HAP-1 (cell line): ENCODE measurements around the gene PHF10.
"Not testable (repeated sequence)": the region's sequence is repeated elsewhere in the genome, so short reads cannot be mapped to it uniquely, and the experiment has no call there.

Source experiments
- DNase-seq, 2 experiments: peaks; one replicate each; pipeline ENCODE4 v3.0.0-alpha.2; 2016 to 2020; ENCODE audit warnings: low spot score in 2 of 2
- H3K27me3 ChIP-seq: fragments of 250-450 bp; sonication (Bioruptor Pico); 2 replicates; pipeline ENCODE4 v1.5.1; 2020; ENCODE audit warnings: low read depth, mild to moderate bottlenecking, moderate library complexity
- H3K36me3 ChIP-seq: fragments of 250-450 bp; sonication (Bioruptor Pico); replicated peaks from 2 replicates; pipeline ENCODE4 v1.5.1; 2020; ENCODE audit warnings: mild to moderate bottlenecking
- H3K4me1 ChIP-seq: fragments of 250-450 bp; sonication (Bioruptor Pico); 2 replicates; pipeline ENCODE4 v1.5.1; 2020; ENCODE audit warnings: mild to moderate bottlenecking
- H3K4me3 ChIP-seq: fragments of 250-450 bp; sonication (Bioruptor Pico); 2 replicates; pipeline ENCODE4 v1.5.1; 2020; ENCODE audit warnings: mild to moderate bottlenecking, moderate library complexity
- H3K9me3 ChIP-seq: fragments of 250-450 bp; sonication (Bioruptor Pico); 2 replicates; pipeline ENCODE4 v1.5.1; 2020; ENCODE audit warnings: mild to moderate bottlenecking, moderate library complexity
- in situ Hi-C: fragments of 300-500 bp; cut with MboI; formaldehyde crosslinking; loops from 3 replicates; pipeline ENCODE4 v1.14.3; 2020; ENCODE audit warnings: low sequenced_read_pairs, inconsistent platforms, mixed read lengths

The PHF10 gene

DNA sequence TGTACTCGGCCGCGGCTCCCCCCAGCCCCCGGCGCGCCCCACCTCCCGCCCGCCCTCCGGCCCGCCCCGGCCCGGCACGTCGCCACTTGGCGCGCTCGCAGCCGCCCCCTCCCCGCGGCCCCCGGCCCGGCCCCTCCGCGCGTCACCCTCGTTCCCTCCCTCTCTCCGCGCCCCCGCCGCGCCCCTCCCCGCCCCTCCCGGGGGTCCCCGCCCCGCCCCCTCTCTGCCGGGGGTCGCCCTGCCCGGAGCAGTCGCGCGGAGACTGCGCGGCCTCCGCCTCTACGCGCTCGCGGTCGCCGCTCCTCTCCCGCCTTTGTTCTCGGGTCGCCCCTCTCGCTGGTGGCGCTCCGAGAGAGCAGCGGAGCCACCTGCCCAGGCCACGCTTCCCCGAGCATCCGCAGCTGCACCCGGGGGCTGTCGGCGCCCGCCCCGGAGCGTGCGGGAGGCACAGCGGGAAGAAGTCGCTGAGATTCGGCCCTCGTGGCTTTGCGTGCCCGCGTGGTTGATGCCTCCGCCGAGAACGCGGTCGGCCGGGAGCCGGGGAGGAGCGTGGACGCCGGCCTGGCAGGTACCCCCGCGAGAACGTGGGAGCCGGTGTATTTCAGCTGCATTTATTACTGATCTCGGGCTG lies at the start of gene PHF10:
TSS of gene PHF10 (minus strand) at position 7 of the 631 bp plus-strand sequence. CDS start 569 bp downstream, outside the sequence.
- Histone ChIP-seq H3K4me1 (peaks cover 16% of the 10 kb centered on the region), H3K27me3 (no peaks in the 10 kb centered on the region), H3K9me3 (no peaks in the 10 kb centered on the region), H3K4me3 (peak within 1 kb of the TSS; percentile 60), H3K36me3 (no peaks in the 10 kb centered on the region)
- DNase-seq: peak; percentile 47 to 80
- in situ Hi-C loops: no loop called here

DNA sequence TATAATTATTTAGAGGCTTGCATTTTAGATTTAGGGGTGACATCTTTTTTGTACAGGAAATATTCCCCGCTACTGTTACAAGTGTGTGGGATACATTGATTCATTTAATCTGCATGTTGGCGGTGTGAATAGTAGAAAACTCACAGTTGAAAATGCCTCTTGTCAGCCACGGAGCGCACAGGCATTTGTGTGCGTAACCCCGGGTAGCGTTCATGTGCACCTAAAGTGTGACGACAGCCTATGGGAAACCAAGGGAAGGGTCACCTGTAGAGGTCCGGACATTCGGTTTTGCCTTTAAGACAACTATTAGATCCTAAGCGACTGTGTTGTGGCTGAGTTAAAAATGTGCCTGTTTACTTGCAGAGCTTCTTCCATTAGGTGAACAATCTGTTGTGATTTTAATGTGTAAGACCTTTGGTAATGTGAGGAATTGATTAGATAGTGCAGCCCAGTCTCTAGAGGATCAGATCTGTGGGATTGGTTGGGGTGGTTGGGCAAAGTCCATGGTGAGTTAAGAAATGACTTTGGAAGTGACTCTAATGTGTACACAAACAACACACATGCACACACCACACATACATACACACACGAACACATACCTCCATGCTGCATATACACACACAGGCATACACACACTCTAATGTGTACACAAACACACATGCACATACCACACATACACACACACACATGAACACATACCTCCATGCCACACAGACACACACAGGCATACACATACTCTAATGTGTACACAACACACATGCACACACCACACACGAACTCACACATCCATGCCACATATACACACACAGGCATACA lies 42.8 kb upstream of the PHF10 start:
- Histone ChIP-seq H3K27me3 (no peaks in the 10 kb centered on the region), H3K9me3 (no peaks in the 10 kb centered on the region), H3K4me3 (no peak overlapping the region), H3K4me1 (no peaks in the 10 kb centered on the region), H3K36me3 (peaks cover 47% of the 10 kb centered on the region)
- DNase-seq: no peak
- in situ Hi-C loops: no loop called here

DNA sequence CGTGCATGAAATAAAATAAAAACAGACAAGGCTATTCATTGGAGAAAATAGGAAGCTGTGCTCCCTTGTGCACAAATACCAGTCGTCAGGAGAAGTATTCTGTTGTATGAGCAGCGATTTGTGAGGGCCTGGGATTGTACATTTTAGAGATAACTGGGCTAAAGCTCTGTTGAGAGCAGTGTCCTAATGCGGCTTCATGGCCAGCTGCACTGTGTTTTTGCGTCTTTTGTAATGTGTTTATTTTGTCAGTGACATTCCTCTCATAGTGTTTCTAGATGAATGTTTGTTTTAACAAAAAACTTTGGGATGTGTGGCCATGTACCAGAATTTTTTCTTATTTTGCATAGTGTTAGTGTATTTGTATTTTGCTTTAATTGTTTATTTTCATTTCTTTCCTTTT lies 41.9 kb upstream of the PHF10 start:
- in situ Hi-C loops: no loop called here

DNA sequence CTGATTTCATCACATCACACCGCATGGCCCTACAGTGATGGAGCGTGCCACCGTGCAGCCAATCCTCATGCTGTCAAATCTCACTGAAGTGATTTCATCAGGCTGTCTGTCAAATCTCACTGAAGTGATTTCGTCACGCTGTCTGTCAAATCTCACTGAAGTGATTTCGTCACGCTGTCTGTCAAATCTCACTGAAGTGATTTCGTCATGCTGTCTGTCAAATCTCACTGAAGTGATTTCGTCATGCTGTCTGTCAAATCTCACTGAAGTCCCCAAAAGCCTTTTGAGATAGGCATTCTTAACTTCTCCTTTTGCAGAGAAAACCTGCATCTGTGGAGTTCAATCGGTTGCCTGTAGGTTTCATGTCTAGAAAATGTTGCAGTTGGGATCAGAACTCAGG lies 41.5 kb upstream of the PHF10 start:
- DNase-seq, H3K4me1 ChIP-seq, H3K4me3 ChIP-seq, H3K9me3 ChIP-seq, H3K27me3 ChIP-seq, in situ Hi-C loops: not testable (repeated sequence)
- peaks cover 50% of the 10 kb centered on the region for H3K36me3 ChIP-seq

More for the DNA sequence above, 41.9 kb upstream of the PHF10 start:
- Histone ChIP-seq H3K4me1 (no peaks in the 10 kb centered on the region), H3K27me3 (no peaks in the 10 kb centered on the region), H3K36me3 (peaks cover 46% of the 10 kb centered on the region), H3K9me3 (no peaks in the 10 kb centered on the region), H3K4me3 (no peak overlapping the region)
- DNase-seq: no peak

DNA sequence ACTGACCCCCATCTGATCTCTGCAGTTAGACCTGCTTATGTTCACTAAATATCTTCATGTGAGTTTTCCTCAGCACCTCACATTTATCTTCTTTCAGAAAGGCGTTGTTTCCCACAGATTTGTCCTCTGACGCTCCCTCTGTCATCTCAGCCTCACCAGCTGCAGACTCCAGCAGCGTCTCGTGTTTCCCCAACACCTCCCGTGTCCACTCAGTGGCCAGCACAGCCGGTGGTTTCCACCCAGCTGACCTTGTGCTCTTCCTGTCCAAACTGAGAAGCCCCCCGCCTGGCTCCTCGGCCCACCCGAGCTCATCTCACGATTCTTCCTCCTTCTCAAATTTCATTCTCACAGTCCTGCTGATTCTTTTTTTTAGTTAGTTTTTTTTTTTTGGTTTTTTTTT lies 39.6 kb upstream of the PHF10 start:
- Histone ChIP-seq H3K4me3 (no peak overlapping the region), H3K27me3 (no peaks in the 10 kb centered on the region), H3K36me3 (peaks cover 58% of the 10 kb centered on the region), H3K4me1 (no peaks in the 10 kb centered on the region), H3K9me3 (no peaks in the 10 kb centered on the region)
- DNase-seq: no peak
- in situ Hi-C loops: no loop called here

DNA sequence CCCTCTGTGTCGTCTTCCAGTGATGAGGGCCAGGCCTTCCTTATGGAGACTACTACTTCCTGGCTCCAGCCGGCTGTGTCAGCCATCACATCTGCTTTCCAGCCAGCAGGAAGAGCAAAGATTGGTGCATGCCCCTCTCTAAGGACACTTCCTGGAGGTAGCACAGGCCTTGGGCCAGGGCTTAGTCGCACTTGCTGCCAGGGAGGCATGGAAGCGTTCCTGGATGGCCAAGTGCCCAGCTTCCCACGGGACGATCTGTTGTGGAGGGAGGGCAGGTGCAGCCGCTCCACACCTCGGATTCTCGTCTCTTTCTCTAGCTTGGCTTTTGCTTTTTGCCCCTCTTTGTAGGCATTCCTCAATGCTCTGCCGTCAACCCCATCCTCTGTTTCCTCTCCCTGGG lies 39.0 kb upstream of the PHF10 start:
- H3K36me3 ChIP-seq: peaks cover 55% of the 10 kb centered on the region
- no peak overlapping the region for H3K4me3 ChIP-seq
- no peak for DNase-seq
- H3K4me1 ChIP-seq: no peaks in the 10 kb centered on the region
- no peaks in the 10 kb centered on the region for H3K27me3 ChIP-seq
- in situ Hi-C loops: no loop called here
- no peaks in the 10 kb centered on the region for H3K9me3 ChIP-seq

DNA sequence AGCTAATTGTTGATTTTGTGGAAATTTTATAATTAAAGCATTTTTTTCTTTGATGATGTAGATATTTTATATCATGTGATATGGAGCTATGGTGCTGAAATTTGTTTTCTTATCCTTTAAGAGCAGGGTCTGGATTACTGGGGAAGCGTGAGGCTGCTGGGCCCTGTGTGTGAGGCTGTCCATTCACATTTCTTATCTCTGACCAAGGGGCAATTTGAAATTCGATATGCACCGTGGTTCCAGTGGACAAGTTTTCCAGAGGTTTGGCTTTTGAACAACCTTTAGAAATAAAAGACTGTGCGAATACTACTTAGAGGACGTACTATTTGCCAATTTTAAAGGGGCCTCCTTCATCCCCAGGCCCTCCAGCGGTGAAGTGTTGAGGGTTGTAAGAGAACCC lies 30.9 kb upstream of the PHF10 start:
- Histone ChIP-seq H3K36me3 (peaks cover 13% of the 10 kb centered on the region), H3K4me1 (peaks cover 13% of the 10 kb centered on the region), H3K9me3 (no peaks in the 10 kb centered on the region), H3K4me3 (no peak overlapping the region), H3K27me3 (no peaks in the 10 kb centered on the region)
- no peak for DNase-seq
- in situ Hi-C loops: no loop called here

DNA sequence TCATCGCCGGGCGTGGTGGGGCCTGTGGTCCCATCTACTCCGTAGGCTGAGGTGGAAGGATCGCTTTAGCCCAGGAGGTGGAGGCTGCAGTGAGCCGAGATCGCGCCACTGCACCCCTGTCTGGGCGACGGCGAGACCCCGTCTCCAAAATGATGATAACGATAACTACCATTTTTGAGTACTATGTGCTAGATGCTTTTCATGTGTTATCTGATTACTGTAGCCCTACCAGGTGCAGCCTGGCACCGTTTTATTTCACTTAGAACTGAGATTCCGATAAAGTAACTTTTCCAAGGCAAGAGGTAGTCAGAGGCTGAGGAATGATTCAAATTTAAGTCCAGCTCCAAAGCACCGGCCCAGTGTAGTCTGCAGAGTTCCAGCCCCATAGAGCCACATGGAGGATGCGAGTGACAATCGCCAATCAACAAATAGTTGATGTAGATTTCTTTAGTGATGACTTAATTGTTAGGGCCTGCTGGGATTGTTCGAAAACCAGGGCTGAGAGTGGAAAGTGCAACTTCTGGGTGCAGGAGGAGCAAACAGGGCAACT lies 27.8 kb upstream of the PHF10 start:
- in situ Hi-C loops: no loop called here
- no peak for DNase-seq
- H3K36me3 ChIP-seq: peaks cover 3% of the 10 kb centered on the region; the same call in 1 of the 2 replicates
- peaks cover 17% of the 10 kb centered on the region for H3K4me1 ChIP-seq
- no peaks in the 10 kb centered on the region for H3K27me3 ChIP-seq
- peak overlapping the region; percentile 55 for H3K4me3 ChIP-seq
- H3K9me3 ChIP-seq: no peaks in the 10 kb centered on the region

DNA sequence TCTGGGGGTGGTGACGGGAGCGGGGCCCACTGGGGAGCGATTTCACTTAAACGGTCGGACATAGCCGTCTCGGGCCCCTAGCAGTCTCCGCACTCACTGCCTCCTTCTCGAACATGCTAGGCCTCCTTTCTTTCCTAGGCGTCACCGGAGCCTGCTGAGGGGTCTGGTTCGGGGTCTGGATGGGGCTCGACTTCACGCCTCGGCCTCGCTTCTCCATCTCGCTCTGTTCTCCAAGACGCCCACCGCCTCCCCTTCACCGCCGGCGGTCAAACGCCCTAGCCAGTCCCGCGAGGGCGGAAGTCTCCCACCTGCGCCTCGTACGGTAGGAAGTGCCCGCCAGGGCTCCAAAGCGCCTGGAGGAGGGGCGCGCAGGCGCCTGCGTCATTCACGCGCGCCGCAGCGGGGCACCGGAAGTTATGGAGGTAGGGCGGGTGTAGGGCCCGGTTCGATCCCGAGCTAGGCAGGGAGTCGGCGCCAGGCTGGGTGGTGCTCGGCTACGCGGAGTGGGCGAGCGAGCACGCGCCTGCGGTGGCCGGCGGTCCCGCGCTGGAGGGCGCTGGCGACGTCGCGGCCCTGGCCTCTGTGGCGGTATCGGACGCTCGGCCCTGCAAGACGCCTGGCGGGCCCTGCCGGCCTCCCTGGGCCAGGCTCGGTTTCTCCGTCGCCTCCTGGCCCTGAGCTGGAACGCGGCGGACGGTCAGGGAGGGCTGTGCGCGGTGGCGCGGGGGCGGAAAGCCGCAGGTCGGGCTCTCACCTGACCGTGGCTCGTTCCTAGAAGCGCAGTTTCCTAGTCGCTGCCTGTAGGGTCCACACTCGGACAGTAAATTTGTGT lies 27.2 kb upstream of the PHF10 start, which contains the start of the genes DYNLT2 and ERMARD:
TSS of gene DYNLT2 (minus strand) at position 331 of the 832 bp plus-strand sequence. CDS start at position 217, 114 bp downstream.
TSS of gene ERMARD (plus strand) at position 381 of the 832 bp plus-strand sequence. CDS start at position 417, 36 bp downstream.
- Histone ChIP-seq H3K27me3 (no peaks in the 10 kb centered on the region), H3K4me1 (peaks cover 17% of the 10 kb centered on the region), H3K36me3 (peaks cover 3% of the 10 kb centered on the region; the same call in 1 of the 2 replicates), H3K4me3 (peak within 1 kb of the TSS; percentile 55), H3K9me3 (no peaks in the 10 kb centered on the region)
- in situ Hi-C loops: no loop called here
- DNase-seq: peak; percentile 92 to 94

DNA sequence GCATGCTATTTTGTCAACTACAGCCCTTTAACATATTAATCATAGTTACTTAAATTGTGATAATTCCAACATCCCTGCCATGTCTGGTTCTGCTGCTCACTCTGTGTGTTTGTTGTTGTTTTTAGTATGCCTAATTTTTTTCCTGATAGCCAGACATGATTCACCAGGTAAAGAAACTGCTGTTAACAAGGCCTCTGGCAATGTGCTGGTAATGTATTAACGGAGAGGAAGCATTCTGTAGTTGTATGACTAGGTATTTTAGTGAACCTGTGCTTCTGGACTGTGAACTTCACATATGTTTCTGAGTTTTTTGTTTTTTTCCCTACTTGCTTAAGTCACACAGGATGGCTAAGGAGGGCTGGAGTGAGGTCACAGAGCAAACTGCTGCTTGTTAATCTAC lies 22.3 kb upstream of the PHF10 start:
- H3K4me3 ChIP-seq: no peak overlapping the region
- peaks cover 8% of the 10 kb centered on the region for H3K4me1 ChIP-seq
- no peak for DNase-seq
- H3K36me3 ChIP-seq: peaks cover 3% of the 10 kb centered on the region; the same call in 1 of the 2 replicates
- H3K27me3 ChIP-seq: no peaks in the 10 kb centered on the region
- no peaks in the 10 kb centered on the region for H3K9me3 ChIP-seq
- in situ Hi-C loops: no loop called here

DNA sequence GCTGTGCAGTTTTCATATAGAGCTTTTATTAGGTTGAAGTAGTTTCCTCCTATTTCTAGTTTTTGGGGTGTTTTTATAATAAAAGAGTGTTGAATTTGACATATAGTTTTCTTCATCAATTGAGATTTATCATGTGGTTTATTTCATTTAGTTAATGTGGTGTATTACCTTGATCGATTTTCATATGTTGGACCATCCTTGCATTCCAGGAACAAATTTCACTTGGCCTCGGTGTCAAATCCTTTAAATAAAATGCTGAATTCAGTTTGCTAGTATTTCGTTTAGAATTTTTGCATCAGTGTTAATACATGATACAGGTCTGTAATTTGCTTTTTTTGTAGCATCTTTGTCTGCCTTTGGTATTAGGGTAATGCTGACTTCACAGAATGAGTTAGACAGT lies 21.1 kb upstream of the PHF10 start:
- Histone ChIP-seq H3K9me3 (no peaks in the 10 kb centered on the region), H3K4me3 (no peak overlapping the region), H3K4me1 (peaks cover 6% of the 10 kb centered on the region), H3K27me3 (no peaks in the 10 kb centered on the region), H3K36me3 (peaks cover 3% of the 10 kb centered on the region; the same call in 1 of the 2 replicates)
- no peak for DNase-seq
- in situ Hi-C loops: no loop called here

DNA sequence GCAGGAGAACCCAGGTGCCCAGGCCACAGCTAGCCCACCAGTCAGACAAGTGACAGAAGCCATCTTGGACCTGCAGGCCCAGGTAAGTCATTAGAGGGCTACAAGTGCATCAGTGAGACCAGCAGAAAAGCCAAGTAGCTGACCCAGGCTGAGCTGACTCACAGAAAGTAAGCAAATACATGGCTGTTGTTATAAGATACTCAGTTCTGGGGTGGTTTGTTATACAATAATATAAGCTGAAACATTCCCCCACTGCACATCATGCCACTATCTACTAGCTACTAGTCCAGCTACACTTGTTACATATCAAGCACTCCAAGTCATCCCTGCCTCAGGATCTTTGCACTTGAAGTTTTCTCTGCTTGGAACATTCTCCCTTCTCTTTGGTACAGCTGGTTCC lies 17.0 kb upstream of the PHF10 start:
- no peak overlapping the region for H3K4me3 ChIP-seq
- no peak for DNase-seq
- no peaks in the 10 kb centered on the region for H3K27me3 ChIP-seq
- H3K9me3 ChIP-seq: no peaks in the 10 kb centered on the region
- H3K4me1 ChIP-seq: no peaks in the 10 kb centered on the region
- H3K36me3 ChIP-seq: no peaks in the 10 kb centered on the region
- in situ Hi-C loops: no loop called here

DNA sequence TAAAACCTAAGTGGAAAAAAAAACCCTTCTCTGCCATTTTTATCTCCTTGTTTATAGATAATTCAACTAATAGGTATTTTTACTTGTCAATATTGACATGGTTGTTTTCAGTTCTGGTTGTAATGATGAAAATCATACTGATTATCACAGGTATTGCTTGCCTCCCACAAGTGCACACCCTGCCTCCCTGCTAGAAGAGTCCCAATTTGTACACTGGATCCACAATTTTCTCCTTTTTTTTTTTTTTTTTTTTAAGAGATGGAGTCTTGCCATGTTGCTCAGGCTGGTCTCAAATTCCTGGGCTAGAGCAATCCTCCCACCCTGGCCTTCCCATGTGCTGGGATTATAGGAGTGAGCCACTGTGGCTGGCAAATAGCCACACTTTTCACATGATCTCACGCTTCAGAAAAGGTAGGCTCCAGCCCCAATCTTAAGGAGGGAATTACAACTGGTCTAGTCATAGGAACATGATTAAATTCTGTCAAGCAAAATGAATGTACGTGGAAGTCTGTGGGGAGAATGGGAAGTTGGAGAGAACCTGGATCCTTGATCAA lies 14.8 kb upstream of the PHF10 start:
- Histone ChIP-seq H3K4me3 (no peak overlapping the region), H3K36me3 (no peaks in the 10 kb centered on the region), H3K9me3 (no peaks in the 10 kb centered on the region), H3K4me1 (no peaks in the 10 kb centered on the region), H3K27me3 (peaks cover 4% of the 10 kb centered on the region; the same call in 1 of the 2 replicates)
- DNase-seq: no peak
- in situ Hi-C loops: no loop called here
